Measurements from ENCODE around the gene SCAMP2. TPM values are rescaled to one million over a fixed set of nuclear protein-coding genes. Genes with fewer than 3 reads are reported as not detected.

SCAMP2 gene
- total and polyA plus RNA-seq, 10 of the 15 experiments (the other 5 are each of a cell fraction or from before 2014, with no cell fraction given): 10.9 to 158 (median 99.6) TPM

- no peak overlapping the region for H3K4me2 ChIP-seq (ENCODE audit: control insufficient read depth, insufficient read depth)
- ChIA-PET POLR2A (interaction anchor here (0.5 to 4.0 kb wide), 5 partner anchors 10 to 91 kb away, joined by 3 to 32 read pairs (median 4); no protein-coding TSS in a partner anchor), SMC1A (ENCODE audit: uncharacterized antibody, unreplicated experiment) (interaction anchor here (0.6 to 5.0 kb wide), 6 partner anchors 9 to 38 kb away, joined by 3 to 65 read pairs (median 10); partner anchors contain the start of gene SCAMP2), RAD21 (ENCODE audit: unreplicated experiment) (interaction anchor here (0.6 to 2.5 kb wide), 4 partner anchors 12 to 95 kb away, joined by 3 to 29 read pairs (median 5); partner anchors contain the start of gene FAM219B), CTCF (interaction anchor here (1.5 to 7.5 kb wide), 4 partner anchors 7 to 19 kb away, joined by 4 to 75 read pairs (median 15); partner anchors contain the start of gene SCAMP2)
- no peaks in the 10 kb centered on the region for H4K20me1 ChIP-seq (ENCODE audit: control insufficient read depth, insufficient read depth)
- H3K79me2 ChIP-seq (ENCODE audit: control insufficient read depth, insufficient read depth, low read length): no peaks in the 10 kb centered on the region
- no peak overlapping the region for H3K27ac ChIP-seq (ENCODE audit: control insufficient read depth, insufficient read depth)
- in situ Hi-C loops (cut with MboI): no loop called here
- TF ChIP-seq CHD4 (IDR thresholded peaks at IDR 0.05) (no peak), MYB (IDR thresholded peaks at IDR 0.05; ENCODE audit: borderline replicate concordance, low read depth, low read length) (no peak), ZNF217 (IDR thresholded peaks at IDR 0.05) (no peak), ASH2L (IDR thresholded peaks at IDR 0.05; ENCODE audit: borderline replicate concordance, low read depth) (no peak), ZNF592 (IDR thresholded peaks at IDR 0.05) (no peak), SPI1 (IDR thresholded peaks at IDR 0.05; ENCODE audit: borderline replicate concordance, insufficient read depth, low read depth, low read length) (no peak), RFX5 (IDR thresholded peaks at IDR 0.05; ENCODE audit: low read depth, low read length) (no peak), BRCA1 (IDR thresholded peaks at IDR 0.05; ENCODE audit: low read depth, low read length) (no peak), EGR1 (IDR thresholded peaks at IDR 0.05; ENCODE audit: borderline replicate concordance in 1 of 2, low read depth in 2 of 2, low read length in 2 of 2) (no peak), NFYB (IDR thresholded peaks at IDR 0.05; ENCODE audit: insufficient read depth, low read depth, low read length) (no peak), USF2 (IDR thresholded peaks at IDR 0.05; ENCODE audit: borderline replicate concordance, low read depth, low read length) (no peak), NR2C1 (IDR thresholded peaks at IDR 0.05) (no peak), ZNF274 (IDR thresholded peaks at IDR 0.05; ENCODE audit: insufficient read depth, insufficient read length) (no peak), RELA (IDR thresholded peaks at IDR 0.05; ENCODE audit: borderline replicate concordance, partially characterized antibody) (no peak), NFYA (IDR thresholded peaks at IDR 0.05; ENCODE audit: borderline replicate concordance, low read depth, low read length) (no peak), STAT3 (IDR thresholded peaks at IDR 0.05; ENCODE audit: low read depth, low read length) (no peak), ZNF24 (IDR thresholded peaks at IDR 0.05) (no peak)
- no peaks in the 10 kb centered on the region for H3K36me3 ChIP-seq (ENCODE audit: control insufficient read depth in 2 of 2, insufficient read depth in 2 of 2, low read length in 1 of 2)
- DNase-seq (ENCODE audit: low read depth, low spot score): no peak
- intact Hi-C loops (cut with micrococcal nuclease; ENCODE audit: unreplicated experiment): no loop called here
- H3K9ac ChIP-seq (ENCODE audit: control insufficient read depth, insufficient read depth, low read length): no peak overlapping the region
- H3K4me3 ChIP-seq: no peak overlapping the region
- 93% methylated on average over 6 of the region's 6 CpGs for WGBS (ENCODE audit: insufficient coverage, insufficient replicate concordance, low lambda C conversion rate, missing lambda C conversion rate)
- H3K27me3 ChIP-seq (replicated peaks in 1 of 2; ENCODE audit: control insufficient read depth in 2 of 2, insufficient read depth in 2 of 2, low read length in 1 of 2): no peaks in the 10 kb centered on the region
- no peak for ATAC-seq
- H3K4me1 ChIP-seq (ENCODE audit: control insufficient read depth, insufficient read depth, low read length): peaks cover 12% of the 10 kb centered on the region
- no peak overlapping the region for H2AFZ ChIP-seq (ENCODE audit: control insufficient read depth, low read depth, low read length)
- BruUV-seq (replicated peaks): no TSS peak
- H3K9me3 ChIP-seq (replicated peaks; ENCODE audit: control insufficient read depth, insufficient read depth, low read length): peaks cover 2% of the 10 kb centered on the region; the same call in 1 of the 3 replicates
- FAIRE-seq: no peak
Measured at GRCh38 chr15:74882528-74882927, 9.4 kb upstream of the SCAMP2 start.
